Measurements from ENCODE around the gene PBX1.

PBX1 gene

GRCh38 chr1:164702664-164703063 is 143.7 kb downstream of the PBX1 start:
- in situ Hi-C loops (cut with HindIII; ENCODE audit: low pct_ligation_motif_present, low pct_unique_long_range_greater_than_20kb, low sequenced_read_pairs) = no loop called here

DNA sequence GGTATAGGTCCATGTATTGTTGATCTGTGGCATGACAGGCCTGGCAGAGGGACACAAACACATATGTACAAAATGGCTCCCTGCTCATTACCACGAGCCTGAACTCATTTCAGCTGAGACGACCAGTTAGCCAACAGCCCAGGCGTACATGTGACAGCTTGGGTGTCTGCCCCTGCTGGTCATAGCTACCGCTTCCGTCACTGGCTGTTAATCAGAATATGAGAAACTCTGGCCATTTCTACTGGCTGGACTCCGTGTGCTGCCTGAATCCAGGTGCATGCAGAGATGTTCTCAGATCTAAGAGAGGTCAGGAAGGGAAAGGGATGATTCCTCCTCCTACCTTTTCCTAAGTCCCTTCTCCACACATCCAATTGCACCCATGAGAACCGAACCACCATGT is 144.5 kb downstream of the PBX1 start:
- no peak for DNase-seq
- in situ Hi-C loops (cut with HindIII; ENCODE audit: low pct_ligation_motif_present, low pct_unique_long_range_greater_than_20kb, low sequenced_read_pairs) = no loop called here

More at GRCh38 chr1:164702664-164703063, 143.7 kb downstream of the PBX1 start:
- DNase-seq = no peak

DNA sequence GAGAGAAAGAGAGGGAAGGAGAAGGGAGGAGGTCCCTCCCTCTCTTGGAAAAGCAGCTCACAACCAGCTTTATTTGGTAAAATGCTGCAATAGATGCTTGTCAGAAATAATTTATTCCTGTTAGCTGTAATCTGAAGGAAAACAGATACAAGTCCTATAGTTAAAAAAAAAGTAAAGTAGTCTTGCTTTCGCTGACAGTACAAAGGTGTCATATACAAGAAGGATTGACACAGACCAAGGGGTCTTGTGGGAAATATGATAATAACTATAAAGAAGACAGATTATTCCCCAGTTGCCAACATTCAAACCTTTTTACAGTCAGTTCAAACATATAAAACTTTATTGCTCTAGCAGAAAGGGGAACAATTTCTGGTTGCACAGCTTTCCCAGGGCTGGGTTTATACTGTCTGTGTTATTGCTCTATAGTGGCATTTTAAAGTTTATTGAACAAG is 145.0 kb downstream of the PBX1 start:
- in situ Hi-C loops (cut with HindIII; ENCODE audit: low pct_ligation_motif_present, low pct_unique_long_range_greater_than_20kb, low sequenced_read_pairs) = no loop called here
- no peak for DNase-seq

GRCh38 chr1:164704954-164705353 is 146.0 kb downstream of the PBX1 start:
- peak; percentile 25 for DNase-seq

GRCh38 chr1:164706606-164706987 is 147.6 kb downstream of the PBX1 start:
- in situ Hi-C loops (cut with HindIII; ENCODE audit: low pct_ligation_motif_present, low pct_unique_long_range_greater_than_20kb, low sequenced_read_pairs) = no loop called here
- DNase-seq = no peak

More at GRCh38 chr1:164704954-164705353, 146.0 kb downstream of the PBX1 start:
- in situ Hi-C loops (cut with HindIII; ENCODE audit: low pct_ligation_motif_present, low pct_unique_long_range_greater_than_20kb, low sequenced_read_pairs) = no loop called here

GRCh38 chr1:164707868-164708331 is 148.9 kb downstream of the PBX1 start:
- in situ Hi-C loops (cut with HindIII; ENCODE audit: low pct_ligation_motif_present, low pct_unique_long_range_greater_than_20kb, low sequenced_read_pairs) = no loop called here
- DNase-seq = peak; percentile 15

DNA sequence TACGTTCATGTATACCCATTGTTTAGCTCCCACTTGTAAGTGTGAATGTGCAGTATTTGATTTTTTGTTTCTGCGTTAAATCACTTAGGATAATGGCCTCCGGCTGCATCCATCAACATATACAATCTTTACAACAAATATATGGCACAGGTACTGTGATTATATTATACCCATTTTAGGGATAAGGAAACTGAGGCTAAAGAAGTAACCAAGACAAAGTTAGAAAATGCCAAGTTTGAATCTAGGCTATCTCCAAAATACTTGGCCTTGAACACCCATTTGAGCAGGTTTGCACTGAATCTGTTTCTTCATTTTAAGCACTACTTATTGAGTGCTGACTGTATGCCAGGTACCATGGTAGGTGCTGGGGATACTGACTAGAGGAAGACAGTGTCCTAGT is 149.6 kb downstream of the PBX1 start:
- in situ Hi-C loops (cut with HindIII; ENCODE audit: low pct_ligation_motif_present, low pct_unique_long_range_greater_than_20kb, low sequenced_read_pairs) = no loop called here
- no peak for DNase-seq

- in situ Hi-C loops (cut with HindIII; ENCODE audit: low pct_ligation_motif_present, low pct_unique_long_range_greater_than_20kb, low sequenced_read_pairs) = no loop called here
- DNase-seq = no peak
Measured at GRCh38 chr1:164709126-164709525, 150.1 kb downstream of the PBX1 start.

DNA sequence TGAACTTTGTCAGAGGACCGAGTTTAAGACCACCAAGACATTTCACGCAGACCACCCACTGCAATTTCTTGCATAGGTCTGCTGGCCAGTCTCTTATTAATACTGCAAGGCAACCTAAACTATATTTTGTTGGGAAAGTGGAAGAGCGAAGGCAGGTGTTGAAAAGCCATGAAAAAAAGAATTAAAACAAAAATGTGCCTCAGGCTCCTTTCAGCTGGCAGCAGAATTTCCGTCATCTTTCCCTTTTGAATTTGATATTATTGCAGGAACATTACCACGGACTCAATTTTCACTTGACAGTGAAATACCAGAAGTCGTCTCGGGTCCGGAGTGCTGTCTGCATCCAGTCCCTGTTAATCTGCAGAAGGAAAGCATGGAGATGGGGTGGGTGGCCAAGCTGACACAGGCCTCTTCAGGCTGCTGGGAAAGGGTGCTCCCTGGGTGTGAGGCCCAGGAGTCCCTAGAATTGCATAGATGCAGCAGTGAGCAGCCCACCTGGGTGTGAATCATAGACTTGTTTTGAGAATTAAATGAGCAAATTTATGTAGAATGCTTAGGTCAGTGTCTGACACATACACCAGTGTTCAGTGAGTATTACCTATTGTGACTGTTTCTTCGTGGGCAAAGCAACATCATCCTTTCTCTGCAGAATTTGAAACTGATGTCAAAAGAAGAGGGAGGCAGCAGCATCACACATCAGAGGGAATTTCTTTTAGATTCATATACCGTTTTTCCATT is 150.7 kb downstream of the PBX1 start:
- in situ Hi-C loops (cut with HindIII; ENCODE audit: low pct_ligation_motif_present, low pct_unique_long_range_greater_than_20kb, low sequenced_read_pairs) = no loop called here
- no peak for DNase-seq

- in situ Hi-C loops (cut with HindIII; ENCODE audit: low pct_ligation_motif_present, low pct_unique_long_range_greater_than_20kb, low sequenced_read_pairs) = no loop called here
- no peak for DNase-seq
Measured at GRCh38 chr1:164712131-164713036, 153.4 kb downstream of the PBX1 start.

- in situ Hi-C loops (cut with HindIII; ENCODE audit: low pct_ligation_motif_present, low pct_unique_long_range_greater_than_20kb, low sequenced_read_pairs) = no loop called here
- DNase-seq = no peak
Measured at GRCh38 chr1:164713456-164714207, 154.6 kb downstream of the PBX1 start.

- in situ Hi-C loops (cut with HindIII; ENCODE audit: low pct_ligation_motif_present, low pct_unique_long_range_greater_than_20kb, low sequenced_read_pairs) = no loop called here
- no peak for DNase-seq
Measured at GRCh38 chr1:164716992-164717703, 158.2 kb downstream of the PBX1 start.

DNA sequence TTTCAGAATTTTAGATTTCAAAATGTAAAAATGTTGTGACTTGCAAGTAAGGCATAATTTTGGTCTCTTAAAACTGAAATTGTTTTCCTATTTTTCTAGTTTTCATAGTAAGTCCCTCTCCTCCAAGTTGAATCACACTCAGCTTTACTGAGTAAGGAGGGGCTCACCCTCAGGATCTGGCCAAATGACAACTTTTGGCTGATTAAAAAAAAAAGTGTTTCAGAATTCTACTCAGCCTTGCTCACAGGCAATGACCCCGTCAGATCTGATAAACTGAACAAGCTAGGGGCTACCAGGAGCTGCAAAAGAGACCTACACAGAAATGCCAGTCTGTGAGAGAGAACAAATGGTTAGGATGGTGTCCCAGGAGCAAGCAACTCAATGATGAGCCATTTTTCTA is 159.8 kb downstream of the PBX1 start:
- in situ Hi-C loops (cut with HindIII; ENCODE audit: low pct_ligation_motif_present, low pct_unique_long_range_greater_than_20kb, low sequenced_read_pairs) = no loop called here
- no peak for DNase-seq

- in situ Hi-C loops (cut with HindIII; ENCODE audit: low pct_ligation_motif_present, low pct_unique_long_range_greater_than_20kb, low sequenced_read_pairs) = no loop called here
- no peak for DNase-seq
Measured at GRCh38 chr1:164719676-164720439, 160.9 kb downstream of the PBX1 start.

GRCh38 chr1:164720440-164721227 is 161.7 kb downstream of the PBX1 start:
- no peak for DNase-seq
- in situ Hi-C loops (cut with HindIII; ENCODE audit: low pct_ligation_motif_present, low pct_unique_long_range_greater_than_20kb, low sequenced_read_pairs) = no loop called here

DNA sequence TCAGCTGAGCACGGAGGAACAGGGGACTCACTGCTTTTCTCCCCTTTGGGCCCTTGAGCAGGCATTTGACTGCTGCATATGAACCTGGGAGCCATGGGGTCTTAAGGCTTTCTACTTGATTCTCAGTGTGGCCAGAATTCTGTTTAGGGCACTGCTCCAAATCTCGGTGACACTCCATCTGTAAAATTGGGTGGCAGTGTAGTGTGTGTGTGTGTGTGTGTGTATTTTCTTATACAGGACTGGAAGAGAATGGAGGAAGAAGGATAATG is 162.2 kb downstream of the PBX1 start:
- in situ Hi-C loops (cut with HindIII; ENCODE audit: low pct_ligation_motif_present, low pct_unique_long_range_greater_than_20kb, low sequenced_read_pairs) = no loop called here

GRCh38 chr1:164723296-164723798 is 164.4 kb downstream of the PBX1 start:
- no peak for DNase-seq
- in situ Hi-C loops (cut with HindIII; ENCODE audit: low pct_ligation_motif_present, low pct_unique_long_range_greater_than_20kb, low sequenced_read_pairs) = no loop called here

More for the DNA sequence above, 162.2 kb downstream of the PBX1 start:
- DNase-seq = no peak

Measured in ACHN (cell line).